ENCODE data around the gene CDK6. TPM values are rescaled to one million over a fixed set of nuclear protein-coding genes. Genes with fewer than 3 reads are reported as not detected.

CDK6 gene
- total RNA-seq, 2 donors from 2014 or later = 32.6 to 35.0 TPM

DNA sequence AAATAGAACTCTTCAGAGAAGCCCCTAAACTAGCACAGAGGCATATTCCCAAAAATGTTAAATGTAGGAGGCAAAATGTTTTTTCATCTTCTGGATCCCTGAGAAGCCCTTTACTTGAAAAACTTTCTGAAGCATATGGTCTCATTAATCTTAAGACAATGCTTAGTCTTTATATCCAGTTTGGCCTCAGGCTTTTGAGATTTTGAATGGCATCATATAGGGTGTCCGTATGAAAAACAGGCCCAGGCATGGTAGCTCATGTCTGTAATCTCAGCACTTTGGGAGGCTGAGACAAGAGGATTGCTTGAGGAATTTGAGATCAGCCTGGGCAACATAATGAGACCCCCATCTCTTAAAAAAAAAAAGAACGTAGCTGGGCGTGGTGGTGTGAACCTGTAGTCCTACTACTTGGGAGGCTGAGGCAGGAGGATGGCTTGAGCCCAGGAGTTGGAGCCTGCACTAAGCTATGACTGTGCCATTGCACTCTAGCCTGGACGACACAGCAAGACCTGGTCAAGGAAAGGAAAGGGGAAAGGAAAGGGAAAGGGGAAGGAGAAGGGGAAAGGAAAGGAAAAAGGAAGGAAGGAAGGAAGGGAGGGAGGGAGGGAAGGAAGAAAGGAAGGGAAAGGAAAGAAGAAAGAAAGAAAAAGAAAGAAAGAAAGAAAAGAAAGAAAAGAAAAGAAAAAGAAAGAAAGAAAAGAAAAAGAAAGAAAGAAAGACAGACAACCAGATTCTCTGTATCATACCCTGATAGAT, 119.4 kb downstream of the CDK6 start:
- no peak for ATAC-seq
- no peaks in the 10 kb centered on the region for H3K36me3 ChIP-seq (replicated peaks in 1 of 2; ENCODE audit: insufficient read depth in 1 of 2, low read depth in 2 of 2)
- H3K4me3 ChIP-seq = no peak overlapping the region
- H3K4me1 ChIP-seq = peaks cover 28% of the 10 kb centered on the region
- TF ChIP-seq POLR2A (IDR thresholded peaks at IDR 0.05) = no peak
- TF ChIP-seq, protein P1, sequence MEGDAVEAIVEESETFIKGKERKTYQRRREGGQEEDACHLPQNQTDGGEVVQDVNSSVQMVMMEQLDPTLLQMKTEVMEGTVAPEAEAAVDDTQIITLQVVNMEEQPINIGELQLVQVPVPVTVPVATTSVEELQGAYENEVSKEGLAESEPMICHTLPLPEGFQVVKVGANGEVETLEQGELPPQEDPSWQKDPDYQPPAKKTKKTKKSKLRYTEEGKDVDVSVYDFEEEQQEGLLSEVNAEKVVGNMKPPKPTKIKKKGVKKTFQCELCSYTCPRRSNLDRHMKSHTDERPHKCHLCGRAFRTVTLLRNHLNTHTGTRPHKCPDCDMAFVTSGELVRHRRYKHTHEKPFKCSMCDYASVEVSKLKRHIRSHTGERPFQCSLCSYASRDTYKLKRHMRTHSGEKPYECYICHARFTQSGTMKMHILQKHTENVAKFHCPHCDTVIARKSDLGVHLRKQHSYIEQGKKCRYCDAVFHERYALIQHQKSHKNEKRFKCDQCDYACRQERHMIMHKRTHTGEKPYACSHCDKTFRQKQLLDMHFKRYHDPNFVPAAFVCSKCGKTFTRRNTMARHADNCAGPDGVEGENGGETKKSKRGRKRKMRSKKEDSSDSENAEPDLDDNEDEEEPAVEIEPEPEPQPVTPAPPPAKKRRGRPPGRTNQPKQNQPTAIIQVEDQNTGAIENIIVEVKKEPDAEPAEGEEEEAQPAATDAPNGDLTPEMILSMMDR (IDR thresholded peaks at IDR 0.05) = no peak
- no peaks in the 10 kb centered on the region for H3K27me3 ChIP-seq
- intact Hi-C loops (cut with DNase I) = no loop called here
- H3K27ac ChIP-seq = peak overlapping the region in 3 of 4 donors; percentile 79 to 91 (median 90)
- no peaks in the 10 kb centered on the region for H3K9me3 ChIP-seq
- 90 to 95% methylated on average over 4 of the region's 4 CpGs for WGBS, 2 donors
- no peak for DNase-seq

DNA sequence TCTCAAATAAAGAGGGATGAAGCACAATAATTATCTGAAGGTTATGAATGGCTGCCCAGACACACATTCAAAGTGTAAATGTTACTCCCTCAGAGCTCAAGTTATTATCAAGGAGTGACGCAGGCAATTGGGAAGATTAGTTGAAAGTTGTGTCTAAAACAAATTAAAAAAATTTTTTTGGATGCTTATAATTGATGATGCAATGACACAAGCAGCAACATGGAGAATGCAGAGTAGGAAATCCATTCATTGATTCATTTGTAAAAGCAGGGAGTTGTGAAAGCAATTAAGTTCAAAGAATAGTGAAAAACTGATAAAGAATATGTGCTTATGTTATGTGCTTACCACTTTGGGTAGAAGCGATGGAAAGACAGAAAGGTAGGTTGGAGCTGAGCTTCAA, 120.4 kb downstream of the CDK6 start:
- peak overlapping the region in 2 of 4 donors; percentile 28 to 61 for H3K27ac ChIP-seq
- intact Hi-C loops (cut with DNase I) = no loop called here
- no peaks in the 10 kb centered on the region for H3K27me3 ChIP-seq
- no peaks in the 10 kb centered on the region for H3K36me3 ChIP-seq (replicated peaks in 1 of 2; ENCODE audit: insufficient read depth in 1 of 2, low read depth in 2 of 2)
- no peak overlapping the region for H3K4me3 ChIP-seq
- WGBS, 2 donors = 68 to 70% methylated on average over 2 of the region's 2 CpGs
- TF ChIP-seq, protein P1 (IDR thresholded peaks at IDR 0.05) = no peak
- TF ChIP-seq POLR2A (IDR thresholded peaks at IDR 0.05) = no peak
- DNase-seq (no peak), ATAC-seq (no peak)
- H3K9me3 ChIP-seq = no peaks in the 10 kb centered on the region
- H3K4me1 ChIP-seq = peaks cover 28% of the 10 kb centered on the region

DNA sequence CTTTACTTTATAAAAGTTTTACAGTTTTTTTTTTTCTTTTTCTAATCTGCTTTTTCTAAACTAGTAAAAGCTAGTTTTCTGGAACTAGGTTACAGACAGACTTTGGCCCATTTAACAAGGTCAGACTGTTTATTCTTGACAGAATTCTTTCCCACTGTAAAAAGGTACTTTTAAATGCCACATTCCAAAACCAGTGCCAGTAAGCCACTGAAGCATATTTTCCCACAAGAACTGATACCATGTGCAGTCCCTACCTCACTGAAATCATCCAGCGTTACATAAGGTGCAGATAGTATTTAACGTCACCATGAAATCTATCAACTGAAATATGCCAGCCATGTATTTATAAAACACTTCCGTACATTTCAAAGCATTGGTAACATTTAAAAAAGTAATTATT, 121.6 kb downstream of the CDK6 start:
- H3K27ac ChIP-seq = peak overlapping the region in 3 of 4 donors; percentile 32 to 61 (median 47)
- no peaks in the 10 kb centered on the region for H3K9me3 ChIP-seq
- peak in 1 of 4 donors; percentile 22 for DNase-seq
- WGBS, 2 donors = 14 to 20% methylated on average over 3 of the region's 3 CpGs
- no peaks in the 10 kb centered on the region for H3K27me3 ChIP-seq
- no peak for ATAC-seq
- no peak overlapping the region for H3K4me3 ChIP-seq
- no peak for TF ChIP-seq POLR2A (IDR thresholded peaks at IDR 0.05)
- TF ChIP-seq, protein P1 (IDR thresholded peaks at IDR 0.05) = no peak
- peaks cover 28% of the 10 kb centered on the region for H3K4me1 ChIP-seq
- H3K36me3 ChIP-seq (replicated peaks in 1 of 2; ENCODE audit: insufficient read depth in 1 of 2, low read depth in 2 of 2) = no peaks in the 10 kb centered on the region
- intact Hi-C loops (cut with DNase I) = no loop called here

DNA sequence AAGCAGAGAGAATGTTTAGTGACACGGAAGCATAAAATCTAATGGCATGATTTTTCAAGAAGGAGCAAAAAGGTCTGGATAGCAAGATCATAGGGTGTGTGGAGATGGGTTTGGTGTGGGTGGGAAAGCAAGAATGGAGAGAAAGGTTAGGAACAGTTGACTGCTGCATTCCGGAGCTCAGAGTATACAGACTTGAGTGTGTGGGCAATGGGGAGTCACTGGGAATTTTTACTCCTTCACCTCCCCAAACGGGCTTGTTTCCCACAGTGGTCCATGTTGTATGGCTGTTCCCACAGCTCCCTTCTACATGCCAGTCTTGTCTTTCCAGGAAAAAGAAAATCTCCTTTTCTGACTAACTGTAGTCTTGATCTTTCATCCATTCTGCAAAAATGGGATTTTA, 122.1 kb downstream of the CDK6 start:
- DNase-seq (no peak), ATAC-seq (no peak)
- peaks cover 28% of the 10 kb centered on the region for H3K4me1 ChIP-seq
- WGBS, 2 donors = 72 to 73% methylated on average over 3 of the region's 3 CpGs
- no peaks in the 10 kb centered on the region for H3K36me3 ChIP-seq (replicated peaks in 1 of 2; ENCODE audit: insufficient read depth in 1 of 2, low read depth in 2 of 2)
- intact Hi-C loops (cut with DNase I) = no loop called here
- peak overlapping the region; percentile 3 to 61 (median 40) for H3K27ac ChIP-seq
- TF ChIP-seq, protein P1 (IDR thresholded peaks at IDR 0.05) = no peak
- TF ChIP-seq POLR2A (IDR thresholded peaks at IDR 0.05) = no peak
- no peak overlapping the region for H3K4me3 ChIP-seq
- no peaks in the 10 kb centered on the region for H3K9me3 ChIP-seq
- no peaks in the 10 kb centered on the region for H3K27me3 ChIP-seq

DNA sequence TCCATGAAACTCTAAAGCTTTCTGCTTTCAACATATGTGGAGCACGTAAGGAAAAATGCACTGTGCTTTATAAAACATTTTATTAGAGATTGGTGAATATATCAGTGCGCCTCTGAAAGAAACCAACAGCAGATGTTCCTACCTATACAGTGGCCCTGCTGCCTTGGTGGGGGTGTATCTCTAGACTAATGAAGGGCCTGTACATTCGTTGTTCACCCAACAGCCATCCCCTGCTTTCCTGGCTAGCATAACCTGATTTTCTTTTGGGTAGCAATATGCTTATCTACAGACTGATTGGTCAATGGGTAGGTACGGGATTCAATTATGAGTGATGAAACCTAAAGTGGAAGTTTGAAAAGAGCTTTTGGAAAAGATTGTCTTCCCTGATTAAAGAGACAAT, 126.5 kb downstream of the CDK6 start:
- Histone ChIP-seq H3K27ac (no peak overlapping the region), H3K9me3 (no peaks in the 10 kb centered on the region), H3K27me3 (no peaks in the 10 kb centered on the region), H3K36me3 (replicated peaks in 1 of 2; ENCODE audit: insufficient read depth in 1 of 2, low read depth in 2 of 2) (no peaks in the 10 kb centered on the region), H3K4me3 (no peak overlapping the region), H3K4me1 (peaks cover 12% of the 10 kb centered on the region)
- intact Hi-C loops (cut with DNase I) = no loop called here
- TF ChIP-seq POLR2A (IDR thresholded peaks at IDR 0.05) = no peak
- TF ChIP-seq, protein P1 (IDR thresholded peaks at IDR 0.05) = no peak
- WGBS, 2 donors = 88 to 91% methylated on average over 4 of the region's 4 CpGs
- ATAC-seq (no peak), DNase-seq (no peak)
